ENCODE data around the gene SOX1. TPM values are rescaled to one million over a fixed set of nuclear protein-coding genes. Genes with fewer than 3 reads are reported as not detected.

Gene SOX1
- total and polyA plus RNA-seq, 2 donors (not counting 1 experiment from before 2014, with no cell fraction given): not detected

DNA sequence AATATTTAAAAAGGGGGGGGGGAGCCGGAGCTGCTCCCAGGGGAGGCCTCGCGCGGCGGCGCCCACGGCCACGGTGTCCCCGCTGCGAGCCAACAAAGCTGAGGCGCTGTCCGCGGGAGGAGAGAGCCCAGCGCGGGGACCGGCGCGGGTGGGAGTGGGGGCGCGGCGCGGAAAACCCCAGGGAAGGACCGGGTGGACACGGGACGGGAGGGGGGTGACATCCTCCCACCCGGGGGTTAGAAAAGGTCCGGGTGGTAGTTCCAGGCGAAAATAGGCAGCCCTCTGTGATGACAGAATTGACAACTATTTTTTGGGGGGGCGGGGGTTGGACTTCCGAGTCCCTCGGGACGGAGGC lies 11.1 kb upstream of the SOX1 start:
- Mint-ChIP-seq H3K4me1 (peaks cover 1% of the 10 kb centered on the region), H3K27ac (no peak overlapping the region), H3K4me3 (no peak overlapping the region), H3K27me3 (peaks cover 57% of the 10 kb centered on the region), H3K9me3 (ENCODE audit: insufficient read depth) (no peaks in the 10 kb centered on the region)
- Histone ChIP-seq H3K27ac (ENCODE audit: low read length in 2 of 2) (no peak overlapping the region), H3K4me3 (ENCODE audit: control extremely low read depth in 1 of 5, extremely low read depth in 1 of 5, insufficient read depth in 1 of 5, low read depth in 2 of 5, low read length in 4 of 5) (no peak overlapping the region), H3K36me3 (replicated peaks in 1 of 2; ENCODE audit: control extremely low read depth in 1 of 2, control insufficient read depth in 1 of 2, extremely low read depth in 1 of 2, insufficient read depth in 2 of 2, low read length in 1 of 2) (no peaks in the 10 kb centered on the region), H3K4me1 (ENCODE audit: control insufficient read depth in 2 of 2, insufficient read depth in 2 of 2, low read length in 2 of 2) (peaks cover 0 to 4% of the 10 kb centered on the region in 2 donors), H3K9me3 (ENCODE audit: control extremely low read depth in 1 of 3, control insufficient read depth in 2 of 3, insufficient read depth in 1 of 3, low read length in 2 of 3) (peaks cover 0 to 57% (median 1%) of the 10 kb centered on the region in 3 donors), H3K9ac (ENCODE audit: low read length) (no peak overlapping the region), H3K27me3 (replicated peaks in 1 of 4; ENCODE audit: control extremely low read depth in 1 of 4, control insufficient read depth in 3 of 4, insufficient read depth in 4 of 4, low read length in 3 of 4) (peaks cover 0 to 76% (median 41%) of the 10 kb centered on the region in 4 experiments), H3K4me2 (replicated peaks; ENCODE audit: low read depth, low read length, poor library complexity, severe bottlenecking) (no peak overlapping the region), H2AFZ (ENCODE audit: insufficient read depth, low read depth, low read length, poor library complexity, severe bottlenecking) (no peak overlapping the region), H4K20me1 (ENCODE audit: control insufficient read depth, insufficient read depth, low read length, poor library complexity, severe bottlenecking) (no peaks in the 10 kb centered on the region), H3K79me2 (ENCODE audit: control insufficient read depth, insufficient read depth, low read length) (no peaks in the 10 kb centered on the region)
- 13% methylated on average over 31 of the region's 32 CpGs for whole genome bisulfite sequencing (ENCODE audit: insufficient coverage)
- no peak for ATAC-seq (ENCODE audit: low read depth)
- CTCF ChIA-PET: no interaction called here
- no peak for DNase-seq
- TF ChIP-seq EZH2 (IDR thresholded peaks at IDR 0.05; ENCODE audit: borderline replicate concordance, insufficient read depth, low read depth, low read length, poor library complexity, severe bottlenecking) (no peak), CTCF (IDR thresholded peaks at IDR 0.05) (no peak)
- intact Hi-C loops (cut with micrococcal nuclease): no loop called here
- POLR2A ChIA-PET: no interaction called here

- Mint-ChIP-seq H3K27me3 (peaks cover 55% of the 10 kb centered on the region), H3K9me3 (ENCODE audit: insufficient read depth) (no peaks in the 10 kb centered on the region), H3K4me1 (peaks cover 1% of the 10 kb centered on the region), H3K4me3 (no peak overlapping the region), H3K27ac (no peak overlapping the region)
- ChIA-PET POLR2A (no interaction called here), CTCF (no interaction called here)
- no peaks in the 10 kb centered on the region for H3K79me2 ChIP-seq (ENCODE audit: control insufficient read depth, insufficient read depth, low read length)
- no peak for TF ChIP-seq EZH2 (IDR thresholded peaks at IDR 0.05; ENCODE audit: borderline replicate concordance, insufficient read depth, low read depth, low read length, poor library complexity, severe bottlenecking)
- no peak for TF ChIP-seq CTCF (IDR thresholded peaks at IDR 0.05)
- no peak for DNase-seq
- WGBS (ENCODE audit: insufficient coverage): 9% methylated on average over 26 of the region's 32 CpGs
- peaks cover 0 to 61% (median 1%) of the 10 kb centered on the region in 3 donors for H3K9me3 ChIP-seq (ENCODE audit: control extremely low read depth in 1 of 3, control insufficient read depth in 2 of 3, insufficient read depth in 1 of 3, low read length in 2 of 3)
- H3K27ac ChIP-seq (ENCODE audit: low read length in 2 of 2): no peak overlapping the region
- H3K4me3 ChIP-seq (ENCODE audit: control extremely low read depth in 1 of 5, extremely low read depth in 1 of 5, insufficient read depth in 1 of 5, low read depth in 2 of 5, low read length in 4 of 5): no peak overlapping the region
- no peak for ATAC-seq (ENCODE audit: low read depth)
- H3K4me2 ChIP-seq (replicated peaks; ENCODE audit: low read depth, low read length, poor library complexity, severe bottlenecking): no peak overlapping the region
- H4K20me1 ChIP-seq (ENCODE audit: control insufficient read depth, insufficient read depth, low read length, poor library complexity, severe bottlenecking): no peaks in the 10 kb centered on the region
- no peak overlapping the region for H3K9ac ChIP-seq (ENCODE audit: low read length)
- intact Hi-C loops (cut with micrococcal nuclease): no loop called here
- H3K27me3 ChIP-seq (replicated peaks in 1 of 4; ENCODE audit: control extremely low read depth in 1 of 4, control insufficient read depth in 3 of 4, insufficient read depth in 4 of 4, low read length in 3 of 4): peaks cover 0 to 80% (median 42%) of the 10 kb centered on the region in 4 experiments
- H3K36me3 ChIP-seq (replicated peaks in 1 of 2; ENCODE audit: control extremely low read depth in 1 of 2, control insufficient read depth in 1 of 2, extremely low read depth in 1 of 2, insufficient read depth in 2 of 2, low read length in 1 of 2): no peaks in the 10 kb centered on the region
- H2AFZ ChIP-seq (ENCODE audit: insufficient read depth, low read depth, low read length, poor library complexity, severe bottlenecking): no peak overlapping the region
- peaks cover 0 to 4% of the 10 kb centered on the region in 2 donors for H3K4me1 ChIP-seq (ENCODE audit: control insufficient read depth in 2 of 2, insufficient read depth in 2 of 2, low read length in 2 of 2)
Observed at GRCh38 chr13:112056284-112056727, 10.6 kb upstream of the SOX1 start.

All from B cell (primary cell).